Bronchial epithelial cell (primary cell): ENCODE results near the gene OAS2. TPM values are rescaled to one million over a fixed set of nuclear protein-coding genes. Genes with fewer than 3 reads are reported as not detected.

Experiments used
- DNase-seq: peaks from one replicate; pipeline ENCODE4 v3.0.0-alpha.2; 2010; ENCODE audit warnings: low read depth
- FAIRE-seq: peaks from 2 replicates; lab custom pipeline; 2011; peaks lifted over from hg19 to GRCh38; lab: Jason Lieb, UNC
- H3K27me3 ChIP-seq: 2 replicates; pipeline ENCODE4 v1.5.1; 2011; ENCODE audit warnings: low read length; ENCODE audit not compliant: control insufficient read depth, insufficient read depth
- H3K36me3 ChIP-seq: 2 replicates; pipeline ENCODE4 v1.5.1; 2011; ENCODE audit warnings: low read length; ENCODE audit not compliant: control insufficient read depth, insufficient read depth
- H3K4me3 ChIP-seq: 2 replicates; pipeline ENCODE4 v1.5.1; 2011; ENCODE audit warnings: mild to moderate bottlenecking, low read depth, low read length, control low read depth
- total RNA-seq: library from RNA; depleted of rRNA; stranded (reverse); fragments of >200 nt; gene quantifications from 2 replicates; pipeline ENCODE4 v1.2.1, GENCODE V29; 2014
- TF ChIP-seq, protein P1 (sequence below): IDR thresholded peaks from 2 replicates; pipeline ENCODE4 v1.5.1; 2011; ENCODE audit warnings: mild to moderate bottlenecking, moderate library complexity, low read length, control low read depth, inconsistent platforms; ENCODE audit not compliant: insufficient read depth, severe bottlenecking

The OAS2 gene
- total RNA-seq, 1 donor from 2014 or later, result 0.79 TPM

GRCh38 chr12:112971248-112971647 is 7.1 kb upstream of the OAS2 start:
- TF ChIP-seq, protein P1, sequence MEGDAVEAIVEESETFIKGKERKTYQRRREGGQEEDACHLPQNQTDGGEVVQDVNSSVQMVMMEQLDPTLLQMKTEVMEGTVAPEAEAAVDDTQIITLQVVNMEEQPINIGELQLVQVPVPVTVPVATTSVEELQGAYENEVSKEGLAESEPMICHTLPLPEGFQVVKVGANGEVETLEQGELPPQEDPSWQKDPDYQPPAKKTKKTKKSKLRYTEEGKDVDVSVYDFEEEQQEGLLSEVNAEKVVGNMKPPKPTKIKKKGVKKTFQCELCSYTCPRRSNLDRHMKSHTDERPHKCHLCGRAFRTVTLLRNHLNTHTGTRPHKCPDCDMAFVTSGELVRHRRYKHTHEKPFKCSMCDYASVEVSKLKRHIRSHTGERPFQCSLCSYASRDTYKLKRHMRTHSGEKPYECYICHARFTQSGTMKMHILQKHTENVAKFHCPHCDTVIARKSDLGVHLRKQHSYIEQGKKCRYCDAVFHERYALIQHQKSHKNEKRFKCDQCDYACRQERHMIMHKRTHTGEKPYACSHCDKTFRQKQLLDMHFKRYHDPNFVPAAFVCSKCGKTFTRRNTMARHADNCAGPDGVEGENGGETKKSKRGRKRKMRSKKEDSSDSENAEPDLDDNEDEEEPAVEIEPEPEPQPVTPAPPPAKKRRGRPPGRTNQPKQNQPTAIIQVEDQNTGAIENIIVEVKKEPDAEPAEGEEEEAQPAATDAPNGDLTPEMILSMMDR, result no peak
- FAIRE-seq, result no peak
- no peaks in the 10 kb centered on the region for H3K36me3 ChIP-seq

GRCh38 chr12:112973011-112973735 is 5.1 kb upstream of the OAS2 start:
- Histone ChIP-seq H3K36me3 (no peaks in the 10 kb centered on the region), H3K4me3 (no peak overlapping the region), H3K27me3 (no peaks in the 10 kb centered on the region)
- no peak for DNase-seq
- FAIRE-seq, result no peak
- TF ChIP-seq, protein P1, result no peak

More at GRCh38 chr12:112971248-112971647, 7.1 kb upstream of the OAS2 start:
- no peak for DNase-seq
- no peaks in the 10 kb centered on the region for H3K27me3 ChIP-seq
- H3K4me3 ChIP-seq, result no peak overlapping the region

- TF ChIP-seq, protein P1, result no peak
- no peaks in the 10 kb centered on the region for H3K27me3 ChIP-seq
- no peaks in the 10 kb centered on the region for H3K36me3 ChIP-seq
- H3K4me3 ChIP-seq, result no peak overlapping the region
- FAIRE-seq (no peak), DNase-seq (no peak)
Observed at GRCh38 chr12:112973818-112974231, 4.5 kb upstream of the OAS2 start.

DNA sequence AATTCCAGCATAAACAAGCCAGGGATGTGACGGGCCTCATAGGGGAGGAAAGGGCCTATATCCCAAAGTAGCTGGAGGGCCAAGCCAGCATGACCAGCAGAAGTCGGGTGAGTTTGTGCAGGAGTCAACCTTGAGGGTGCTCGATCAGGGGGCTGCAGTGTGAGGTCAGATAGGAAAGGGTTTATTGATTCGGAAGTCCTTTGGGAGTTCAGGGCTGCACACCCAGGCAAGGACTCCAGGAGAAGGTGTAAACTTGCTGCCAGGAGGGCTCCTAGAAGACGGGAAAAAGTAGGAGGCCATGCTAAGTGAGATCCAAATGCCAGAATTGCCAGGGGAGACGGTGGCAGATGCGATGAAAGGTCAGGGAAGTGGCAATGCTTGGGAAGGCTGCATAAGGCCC is 3.4 kb upstream of the OAS2 start:
- FAIRE-seq (no peak), DNase-seq (no peak)
- H3K36me3 ChIP-seq, result no peaks in the 10 kb centered on the region
- no peaks in the 10 kb centered on the region for H3K27me3 ChIP-seq
- TF ChIP-seq, protein P1, result no peak
- H3K4me3 ChIP-seq, result no peak overlapping the region

DNA sequence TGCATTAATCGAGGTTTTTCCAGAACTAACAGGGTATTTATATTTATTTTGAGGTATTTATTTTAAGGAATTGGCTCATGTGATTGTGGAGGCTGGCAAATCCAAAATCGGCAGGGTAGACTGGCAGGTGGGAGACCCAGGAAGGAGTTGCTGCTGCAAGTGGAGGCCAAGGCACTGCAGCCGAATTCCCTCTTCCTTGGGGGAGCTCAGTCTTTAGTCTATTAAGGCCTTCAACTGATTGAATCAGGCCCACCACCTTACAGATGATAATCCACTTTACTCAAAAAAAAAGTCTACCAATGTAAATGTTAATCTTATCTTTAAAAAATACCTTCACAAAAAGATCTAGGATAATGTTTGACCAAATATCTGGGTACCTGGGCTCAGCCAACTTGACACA is 1.2 kb upstream of the OAS2 start:
- DNase-seq, result no peak
- Histone ChIP-seq H3K27me3 (no peaks in the 10 kb centered on the region), H3K4me3 (no peak overlapping the region), H3K36me3 (no peaks in the 10 kb centered on the region)
- TF ChIP-seq, protein P1, result no peak
- FAIRE-seq, result no peak

GRCh38 chr12:112977641-112978040 is 678 bp upstream of the OAS2 start:
- FAIRE-seq (no peak), DNase-seq (no peak)
- TF ChIP-seq, protein P1, result no peak
- no peaks in the 10 kb centered on the region for H3K36me3 ChIP-seq
- H3K27me3 ChIP-seq, result no peaks in the 10 kb centered on the region
- no peak overlapping the region for H3K4me3 ChIP-seq
